Purkinje cell (primary cell): ENCODE results near the gene NMNAT3. TPM values are rescaled to one million over a fixed set of nuclear protein-coding genes. Genes with fewer than 3 reads are reported as not detected.

Experiments used
- polyA plus RNA-seq: library from polyadenylated mRNA; unstranded; fragments of >200 nt; fragmentation: Nextera tagmentation; gene quantifications from 2 replicates; pipeline ENCODE4 v1.2.1, GENCODE V29; 2014

NMNAT3 gene
- 2.0 and 6.2 TPM in 2 replicates for polyA plus RNA-seq

GRCh38 chr3:139677388-139678155 lies at the start of gene NMNAT3:
Gene NMNAT3, minus strand, starts transcription at chr3:139677972. Its CDS starts 50,248 bp downstream, at chr3:139627724.

Other genes with a start within 250 kb of the NMNAT3 start
- not detected in 2 replicates for gene RBP2, start 201.5 kb downstream of the NMNAT3 start, polyA plus RNA-seq
- gene RBP1, start 138.2 kb downstream of the NMNAT3 start, polyA plus RNA-seq, result 31.6 and 73.4 TPM in 2 replicates